ENCODE measurements around the gene MINDY4.
"Not testable (repeated sequence)": the region's sequence is repeated elsewhere in the genome, so short reads cannot be mapped to it uniquely, and the experiment has no call there.

The MINDY4 gene

GRCh38 chr7:30804078-30804661 lies 33.0 kb downstream of the MINDY4 start:
- Histone ChIP-seq H3K27ac (replicated peaks; ENCODE audit: low read length) (no peak overlapping the region), H2BK5ac (ENCODE audit: low read length) (no peak overlapping the region), H2BK120ac (ENCODE audit: low read depth, low read length) (no peak overlapping the region), H2BK12ac (ENCODE audit: low read length) (no peak overlapping the region), H2AFZ (ENCODE audit: low read length) (no peak overlapping the region), H4K8ac (ENCODE audit: low read depth, low read length) (no peak overlapping the region), H3K18ac (ENCODE audit: low read length) (no peak overlapping the region), H3K23ac (ENCODE audit: low read depth, low read length, poor library complexity) (no peak overlapping the region), H3K79me1 (ENCODE audit: low read depth, low read length) (no peaks in the 10 kb centered on the region), H2BK15ac (ENCODE audit: low read length) (no peak overlapping the region), H3K9me3 (replicated peaks in 1 of 2; ENCODE audit: control insufficient read depth in 2 of 2, insufficient read depth in 1 of 2, low read depth in 1 of 2, low read length in 2 of 2) (no peaks in the 10 kb centered on the region), H3K36me3 (replicated peaks in 1 of 2; ENCODE audit: control insufficient read depth in 2 of 2, insufficient read depth in 2 of 2, low read length in 2 of 2) (no peaks in the 10 kb centered on the region), H2AK5ac (ENCODE audit: low read depth, low read length) (no peak overlapping the region), H3K4ac (ENCODE audit: low read length) (no peak overlapping the region), H3K4me3 (ENCODE audit: low read length in 2 of 2) (no peak overlapping the region), H4K91ac (ENCODE audit: low read depth, low read length, poor library complexity) (no peak overlapping the region), H3K9ac (ENCODE audit: low read depth, low read length, poor library complexity) (no peak overlapping the region), H3K27me3 (ENCODE audit: control insufficient read depth in 3 of 3, insufficient read depth in 3 of 3, low read depth in 1 of 3, low read length in 3 of 3) (no peaks in the 10 kb centered on the region), H3K4me1 (ENCODE audit: control insufficient read depth in 2 of 2, insufficient read depth in 1 of 2, low read depth in 1 of 2, low read length in 2 of 2) (no peaks in the 10 kb centered on the region), H3K4me2 (ENCODE audit: insufficient read depth, low read length, poor library complexity, severe bottlenecking) (no peak overlapping the region), H3K14ac (ENCODE audit: low read length) (no peak overlapping the region)
- no CpG with 5 or more reads among the region's 3 CpGs for WGBS, 2 donors (ENCODE audit: extremely low coverage in 2 of 2, insufficient read length in 2 of 2, insufficient replicate concordance in 1 of 2)
- no peak for DNase-seq (ENCODE audit: low spot score)

DNA sequence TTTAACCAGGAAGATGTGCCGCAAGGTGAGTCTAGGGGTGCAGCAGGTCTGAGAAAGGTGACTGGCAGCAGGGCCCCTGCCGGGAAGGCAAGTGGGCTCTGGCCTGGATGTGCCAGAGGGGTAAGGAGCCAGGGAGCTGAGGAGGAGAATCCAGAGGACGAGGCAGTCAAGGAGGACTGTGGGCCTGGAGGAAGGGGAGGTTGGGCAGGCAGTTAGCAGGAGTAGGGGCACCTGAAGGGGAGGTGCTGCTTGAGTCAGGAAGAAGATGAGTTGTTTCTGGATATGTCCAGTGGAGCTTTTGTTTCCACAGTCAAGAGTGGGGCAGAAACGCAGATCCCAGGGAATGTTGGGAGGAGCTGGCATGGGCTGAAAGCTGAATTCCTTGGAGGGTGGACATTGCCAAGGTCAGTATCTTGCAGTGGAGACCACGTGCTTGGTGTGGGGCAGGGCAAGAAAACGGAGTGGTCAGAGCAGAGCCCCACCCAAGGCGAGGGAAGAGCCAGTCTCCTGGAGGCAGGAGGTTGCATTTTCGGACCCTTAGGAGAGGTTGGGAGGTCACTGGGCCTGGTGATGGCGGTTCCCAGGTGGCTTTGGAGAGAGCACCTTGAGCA lies 34.0 kb downstream of the MINDY4 start:
- H3K4me1 ChIP-seq (ENCODE audit: control insufficient read depth in 2 of 2, insufficient read depth in 1 of 2, low read depth in 1 of 2, low read length in 2 of 2), result no peaks in the 10 kb centered on the region
- H2BK15ac ChIP-seq (ENCODE audit: low read length), result no peak overlapping the region
- WGBS, 2 donors (ENCODE audit: extremely low coverage in 2 of 2, insufficient read length in 2 of 2, insufficient replicate concordance in 1 of 2), result no CpG with 5 or more reads among the region's 9 CpGs
- no peak overlapping the region for H3K14ac ChIP-seq (ENCODE audit: low read length)
- DNase-seq (ENCODE audit: low spot score), result no peak
- no peak overlapping the region for H2BK120ac ChIP-seq (ENCODE audit: low read depth, low read length)
- no peak overlapping the region for H3K4ac ChIP-seq (ENCODE audit: low read length)
- no peak overlapping the region for H4K91ac ChIP-seq (ENCODE audit: low read depth, low read length, poor library complexity)
- H4K8ac ChIP-seq (ENCODE audit: low read depth, low read length), result no peak overlapping the region
- H3K23ac ChIP-seq (ENCODE audit: low read depth, low read length, poor library complexity), result no peak overlapping the region
- peak overlapping the region; percentile 22 for H3K9ac ChIP-seq (ENCODE audit: low read depth, low read length, poor library complexity)
- no peaks in the 10 kb centered on the region for H3K79me1 ChIP-seq (ENCODE audit: low read depth, low read length)
- no peaks in the 10 kb centered on the region for H3K27me3 ChIP-seq (ENCODE audit: control insufficient read depth in 3 of 3, insufficient read depth in 3 of 3, low read depth in 1 of 3, low read length in 3 of 3)
- H2BK12ac ChIP-seq (ENCODE audit: low read length), result no peak overlapping the region
- H3K9me3 ChIP-seq (replicated peaks in 1 of 2; ENCODE audit: control insufficient read depth in 2 of 2, insufficient read depth in 1 of 2, low read depth in 1 of 2, low read length in 2 of 2), result no peaks in the 10 kb centered on the region
- H3K4me3 ChIP-seq (ENCODE audit: low read length in 2 of 2), result peak overlapping the region in 1 of 2 donors; percentile 38
- no peaks in the 10 kb centered on the region for H3K36me3 ChIP-seq (replicated peaks in 1 of 2; ENCODE audit: control insufficient read depth in 2 of 2, insufficient read depth in 2 of 2, low read length in 2 of 2)
- H3K18ac ChIP-seq (ENCODE audit: low read length), result no peak overlapping the region
- H2AK5ac ChIP-seq (ENCODE audit: low read depth, low read length), result no peak overlapping the region
- H3K27ac ChIP-seq (replicated peaks; ENCODE audit: low read length), result no peak overlapping the region
- H2BK5ac ChIP-seq (ENCODE audit: low read length), result no peak overlapping the region
- no peak overlapping the region for H3K4me2 ChIP-seq (ENCODE audit: insufficient read depth, low read length, poor library complexity, severe bottlenecking)
- no peak overlapping the region for H2AFZ ChIP-seq (ENCODE audit: low read length)

- no peak overlapping the region for H2AFZ ChIP-seq (ENCODE audit: low read length)
- no peaks in the 10 kb centered on the region for H3K9me3 ChIP-seq (replicated peaks in 1 of 2; ENCODE audit: control insufficient read depth in 2 of 2, insufficient read depth in 1 of 2, low read depth in 1 of 2, low read length in 2 of 2)
- no peaks in the 10 kb centered on the region for H3K27me3 ChIP-seq (ENCODE audit: control insufficient read depth in 3 of 3, insufficient read depth in 3 of 3, low read depth in 1 of 3, low read length in 3 of 3)
- no peak overlapping the region for H3K4me3 ChIP-seq (ENCODE audit: low read length in 2 of 2)
- no peak overlapping the region for H2AK5ac ChIP-seq (ENCODE audit: low read depth, low read length)
- H2BK15ac ChIP-seq (ENCODE audit: low read length), result no peak overlapping the region
- no peak overlapping the region for H3K27ac ChIP-seq (replicated peaks; ENCODE audit: low read length)
- no peak for DNase-seq (ENCODE audit: low spot score)
- H3K4ac ChIP-seq (ENCODE audit: low read length), result no peak overlapping the region
- no peak overlapping the region for H4K8ac ChIP-seq (ENCODE audit: low read depth, low read length)
- H2BK12ac ChIP-seq (ENCODE audit: low read length), result no peak overlapping the region
- no peak overlapping the region for H3K9ac ChIP-seq (ENCODE audit: low read depth, low read length, poor library complexity)
- no peaks in the 10 kb centered on the region for H3K36me3 ChIP-seq (replicated peaks in 1 of 2; ENCODE audit: control insufficient read depth in 2 of 2, insufficient read depth in 2 of 2, low read length in 2 of 2)
- H3K18ac ChIP-seq (ENCODE audit: low read length), result no peak overlapping the region
- H3K79me1 ChIP-seq (ENCODE audit: low read depth, low read length), result no peaks in the 10 kb centered on the region
- H2BK120ac ChIP-seq (ENCODE audit: low read depth, low read length), result no peak overlapping the region
- no peak overlapping the region for H2BK5ac ChIP-seq (ENCODE audit: low read length)
- WGBS, 2 donors (ENCODE audit: extremely low coverage in 2 of 2, insufficient read length in 2 of 2, insufficient replicate concordance in 1 of 2), result no CpG with 5 or more reads among the region's 6 CpGs
- H3K4me2 ChIP-seq (ENCODE audit: insufficient read depth, low read length, poor library complexity, severe bottlenecking), result no peak overlapping the region
- H3K4me1 ChIP-seq (ENCODE audit: control insufficient read depth in 2 of 2, insufficient read depth in 1 of 2, low read depth in 1 of 2, low read length in 2 of 2), result no peaks in the 10 kb centered on the region
- no peak overlapping the region for H3K14ac ChIP-seq (ENCODE audit: low read length)
- no peak overlapping the region for H4K91ac ChIP-seq (ENCODE audit: low read depth, low read length, poor library complexity)
- H3K23ac ChIP-seq (ENCODE audit: low read depth, low read length, poor library complexity), result no peak overlapping the region
Measured at GRCh38 chr7:30805931-30806330, 34.7 kb downstream of the MINDY4 start.

GRCh38 chr7:30807477-30807876 lies 36.3 kb downstream of the MINDY4 start:
- not testable (repeated sequence) for H3K4me1 ChIP-seq (ENCODE audit: control insufficient read depth in 2 of 2, insufficient read depth in 1 of 2, low read depth in 1 of 2, low read length in 2 of 2); H3K23ac ChIP-seq (ENCODE audit: low read depth, low read length, poor library complexity); H4K8ac ChIP-seq (ENCODE audit: low read depth, low read length); H2AK5ac ChIP-seq (ENCODE audit: low read depth, low read length); DNase-seq (ENCODE audit: low spot score); H2BK12ac ChIP-seq (ENCODE audit: low read length); H4K91ac ChIP-seq (ENCODE audit: low read depth, low read length, poor library complexity); H3K4me3 ChIP-seq (ENCODE audit: low read length in 2 of 2); H3K27me3 ChIP-seq (ENCODE audit: control insufficient read depth in 3 of 3, insufficient read depth in 3 of 3, low read depth in 1 of 3, low read length in 3 of 3); H3K36me3 ChIP-seq (replicated peaks in 1 of 2; ENCODE audit: control insufficient read depth in 2 of 2, insufficient read depth in 2 of 2, low read length in 2 of 2); H2BK120ac ChIP-seq (ENCODE audit: low read depth, low read length); H3K14ac ChIP-seq (ENCODE audit: low read length); H3K4ac ChIP-seq (ENCODE audit: low read length); H3K9me3 ChIP-seq (replicated peaks in 1 of 2; ENCODE audit: control insufficient read depth in 2 of 2, insufficient read depth in 1 of 2, low read depth in 1 of 2, low read length in 2 of 2); H2AFZ ChIP-seq (ENCODE audit: low read length); H3K79me1 ChIP-seq (ENCODE audit: low read depth, low read length); H3K18ac ChIP-seq (ENCODE audit: low read length); H2BK5ac ChIP-seq (ENCODE audit: low read length); H3K9ac ChIP-seq (ENCODE audit: low read depth, low read length, poor library complexity); H3K4me2 ChIP-seq (ENCODE audit: insufficient read depth, low read length, poor library complexity, severe bottlenecking); H3K27ac ChIP-seq (replicated peaks; ENCODE audit: low read length); H2BK15ac ChIP-seq (ENCODE audit: low read length)
- no CpG with 5 or more reads among the region's 8 CpGs for WGBS, 2 donors (ENCODE audit: extremely low coverage in 2 of 2, insufficient read length in 2 of 2, insufficient replicate concordance in 1 of 2)
